Fibroblast of mammary gland (primary cell): ENCODE measurements around the gene CXCR5.

Experiments
- DNase-seq: peaks from one replicate; pipeline ENCODE4 v3.0.0-alpha.2; 2010; ENCODE audit warnings: low read depth
- H3K4me3 ChIP-seq: 2 replicates; pipeline ENCODE4 v1.5.1; 2011; ENCODE audit warnings: low read depth, mild to moderate bottlenecking, low read length, moderate library complexity; ENCODE audit not compliant: control insufficient read depth
- CTCF ChIP-seq: conservative IDR thresholded peaks from 2 replicates; pipeline ENCODE4 v1.5.1; 2011; ENCODE audit warnings: low read depth, low read length, inconsistent platforms; ENCODE audit not compliant: control insufficient read depth, insufficient read depth

CXCR5 gene

GRCh38 chr11:118915941-118916841, 32.5 kb downstream of the CXCR5 start:
- no peak for DNase-seq
- TF ChIP-seq CTCF, result no peak
- H3K4me3 ChIP-seq, result peak overlapping the region; percentile 9

DNA sequence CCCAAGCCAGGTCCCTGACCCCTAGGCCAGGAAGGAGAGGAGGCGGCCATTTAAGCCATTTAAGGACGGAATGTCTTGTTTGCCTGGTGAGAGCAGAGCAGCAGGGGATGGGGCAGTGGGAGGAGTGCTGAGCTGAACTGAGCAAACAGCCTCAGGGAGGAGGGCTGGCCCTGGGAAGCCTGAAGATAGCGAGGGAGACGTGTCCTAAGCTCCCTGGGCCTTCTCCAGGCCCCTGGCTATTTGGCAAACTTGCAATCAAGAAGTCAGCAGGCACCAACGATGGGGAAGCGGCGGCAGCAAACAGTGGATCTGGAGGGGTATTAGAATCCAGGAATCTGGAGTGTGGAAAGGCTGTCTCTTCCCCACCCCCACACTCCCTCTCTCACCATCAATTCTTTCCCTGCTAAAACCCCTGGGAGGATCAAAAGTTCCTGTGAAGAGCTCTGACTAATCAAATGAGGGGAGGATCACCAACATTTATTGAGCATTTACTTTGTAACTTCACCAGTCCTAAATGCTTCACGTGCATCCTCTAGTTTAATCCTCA, 33.2 kb downstream of the CXCR5 start:
- DNase-seq, result peak; percentile 91
- TF ChIP-seq CTCF, result no peak
- peak overlapping the region; percentile 9 for H3K4me3 ChIP-seq

DNA sequence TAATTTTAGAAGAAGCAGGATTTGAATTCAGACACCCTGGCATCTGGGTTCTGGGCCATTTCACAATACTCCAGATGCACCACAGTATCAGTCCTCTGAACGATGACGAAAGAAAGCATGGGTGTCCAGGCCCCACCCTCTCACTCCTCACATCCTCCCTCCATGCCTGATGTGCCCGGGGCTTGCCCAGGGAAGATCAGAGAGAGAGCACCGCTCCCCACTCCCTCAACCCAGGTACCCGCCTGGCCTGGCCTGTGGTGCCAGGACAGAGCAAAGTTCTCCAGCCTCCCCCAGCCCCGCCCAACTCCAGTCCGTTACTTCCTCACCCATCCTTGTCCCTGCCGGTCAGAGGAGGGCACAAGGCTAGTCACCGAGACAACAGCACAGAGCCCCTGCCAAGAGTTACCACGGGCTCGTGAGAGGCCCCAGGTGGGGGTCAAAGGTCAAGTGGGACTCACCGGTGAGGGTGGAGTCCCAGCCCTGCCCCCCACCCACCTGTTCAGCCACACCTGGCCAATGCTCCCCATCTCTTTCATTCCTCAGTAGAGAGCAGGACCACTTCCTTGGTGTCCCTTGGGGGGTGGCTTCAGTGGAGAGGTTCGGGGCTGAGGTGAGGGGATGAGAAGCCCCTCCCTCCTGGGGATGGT, 33.9 kb downstream of the CXCR5 start:
- no peak for TF ChIP-seq CTCF
- DNase-seq, result peak; percentile 96
- H3K4me3 ChIP-seq, result peak overlapping the region; percentile 33

DNA sequence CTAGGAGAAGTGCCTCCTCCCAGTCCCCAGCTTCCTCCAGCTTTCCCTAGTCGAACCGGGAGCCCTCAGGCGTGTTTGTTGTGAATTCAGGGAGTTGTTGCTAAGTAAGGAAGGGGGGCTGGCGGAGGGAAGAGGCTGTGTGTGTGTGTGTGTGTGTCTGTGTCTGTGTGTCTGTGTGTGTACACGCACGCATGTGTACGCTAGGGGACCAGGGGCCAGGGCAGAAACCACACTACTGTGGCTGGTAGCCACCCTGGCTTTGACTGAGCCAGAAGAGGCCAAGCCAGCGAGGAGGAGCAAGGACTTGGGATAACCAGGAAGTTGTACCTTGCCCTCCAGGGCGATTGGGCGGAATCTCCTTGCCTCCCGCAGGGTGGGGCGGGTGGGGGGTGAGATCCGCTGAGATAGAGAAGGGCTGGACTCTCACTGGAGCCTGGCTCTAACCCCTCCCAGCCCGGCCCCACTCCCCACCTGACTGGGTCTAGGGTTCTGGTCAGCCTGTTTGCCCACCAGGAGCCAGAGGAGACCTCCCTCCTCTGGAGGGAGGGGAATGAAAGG, 34.5 kb downstream of the CXCR5 start:
- DNase-seq, result peak; percentile 95
- no peak for TF ChIP-seq CTCF
- H3K4me3 ChIP-seq, result peak overlapping the region; percentile 33

GRCh38 chr11:118918686-118919280, 35.1 kb downstream of the CXCR5 start:
- no peak for TF ChIP-seq CTCF
- peak; percentile 54 for DNase-seq
- H3K4me3 ChIP-seq, result peak overlapping the region; percentile 25
